Calu3 (cell line): Measurements from ENCODE around the gene CCDC63. TPM values are rescaled to one million over a fixed set of nuclear protein-coding genes. Genes with fewer than 3 reads are reported as not detected.

Experiments used
- BruUV-seq: library from RNA; stranded (reverse); fragments of 400-500 nt; replicated peaks from 2 replicates; lab custom pipeline; 2021; lab: Mats Ljungman, UMichigan
- CTCF ChIA-PET: fragments of 300-600 bp; sonication (Branson Sonifier 250); formaldehyde crosslinking; loops from one replicate; lab custom pipeline; 2022; ENCODE audit warnings: antibody characterized with exemption; lab: Charles Lee
- DNase-seq: peaks from one replicate; pipeline ENCODE4 v3.0.0; 2022
- H3K27ac Mint-ChIP-seq: one replicate; pipeline ENCODE4 v1.8.0; 2022; ENCODE audit warnings: mixed read lengths; ENCODE audit not compliant: unreplicated experiment
- H3K27me3 Mint-ChIP-seq: one replicate; pipeline ENCODE4 v1.8.0; 2022; ENCODE audit warnings: mixed read lengths; ENCODE audit not compliant: unreplicated experiment
- H3K36me3 Mint-ChIP-seq: one replicate; pipeline ENCODE4 v1.8.0; 2022; ENCODE audit warnings: mild to moderate bottlenecking, moderate library complexity, mixed read lengths; ENCODE audit not compliant: insufficient read depth, unreplicated experiment
- H3K4me1 Mint-ChIP-seq: one replicate; pipeline ENCODE4 v1.8.0; 2022; ENCODE audit warnings: mild to moderate bottlenecking, low read depth, mixed read lengths; ENCODE audit not compliant: unreplicated experiment
- H3K4me3 Mint-ChIP-seq: one replicate; pipeline ENCODE4 v1.8.0; 2022; ENCODE audit warnings: mild to moderate bottlenecking, low read depth, moderate library complexity, mixed read lengths; ENCODE audit not compliant: unreplicated experiment
- H3K9me3 Mint-ChIP-seq: one replicate; pipeline ENCODE4 v1.8.0; 2022; ENCODE audit warnings: low read depth, mixed read lengths; ENCODE audit not compliant: unreplicated experiment
- CTCF ChIP-seq: fragments of 200-600 bp; IDR thresholded peaks from one replicate; pipeline ENCODE4 v1.8.0; 2022; ENCODE audit warnings: antibody characterized with exemption; ENCODE audit not compliant: unreplicated experiment
- intact Hi-C: fragments of 100-400 bp; cut with micrococcal nuclease; formaldehyde crosslinking; loops from one replicate; pipeline ENCODE4 v1.10.0; 2022; ENCODE audit not compliant: unreplicated experiment
- total RNA-seq: library from RNA; stranded (reverse); gene quantifications from 2 replicates; pipeline ENCODE4 v1.2.3, GENCODE V29; 2022

Gene CCDC63
- total RNA-seq, 1 experiment from 2014 or later: not detected

- peaks cover 12% of the 10 kb centered on the region for H3K36me3 Mint-ChIP-seq
- H3K4me3 Mint-ChIP-seq: no peak overlapping the region
- no peak for DNase-seq
- H3K27me3 Mint-ChIP-seq: peaks cover 60% of the 10 kb centered on the region
- intact Hi-C loops: loop anchor here (2.0 to 5.0 kb wide), 2 partner anchors 43 to 437 kb away; partner anchors contain the start of genes ARPC3 and CCDC63
- CTCF ChIA-PET: no interaction called here
- H3K27ac Mint-ChIP-seq: no peak overlapping the region
- no peaks in the 10 kb centered on the region for H3K4me1 Mint-ChIP-seq
- no peak for TF ChIP-seq CTCF
- no TSS peak for BruUV-seq
- H3K9me3 Mint-ChIP-seq: no peaks in the 10 kb centered on the region
These were observed 42.6 kb downstream of the CCDC63 start for GRCh38 chr12:110889361-110889760.

GRCh38 chr12:110893956-110894355 is 47.2 kb downstream of the CCDC63 start:
- H3K4me1 Mint-ChIP-seq: no peaks in the 10 kb centered on the region
- no TSS peak for BruUV-seq
- DNase-seq: no peak
- H3K27ac Mint-ChIP-seq: no peak overlapping the region
- CTCF ChIA-PET: interaction anchor here (0.6 to 0.7 kb wide), 2 partner anchors 10 to 295 kb away, joined by 4 to 5 read pairs; no protein-coding TSS in a partner anchor
- H3K4me3 Mint-ChIP-seq: no peak overlapping the region
- H3K27me3 Mint-ChIP-seq: peaks cover 65% of the 10 kb centered on the region
- intact Hi-C loops: loop anchor here (2.0 to 5.0 kb wide), 2 partner anchors 405 to 418 kb away; no protein-coding TSS in a partner anchor
- H3K36me3 Mint-ChIP-seq: peaks cover 5% of the 10 kb centered on the region
- no peak for TF ChIP-seq CTCF
- H3K9me3 Mint-ChIP-seq: no peaks in the 10 kb centered on the region

DNA sequence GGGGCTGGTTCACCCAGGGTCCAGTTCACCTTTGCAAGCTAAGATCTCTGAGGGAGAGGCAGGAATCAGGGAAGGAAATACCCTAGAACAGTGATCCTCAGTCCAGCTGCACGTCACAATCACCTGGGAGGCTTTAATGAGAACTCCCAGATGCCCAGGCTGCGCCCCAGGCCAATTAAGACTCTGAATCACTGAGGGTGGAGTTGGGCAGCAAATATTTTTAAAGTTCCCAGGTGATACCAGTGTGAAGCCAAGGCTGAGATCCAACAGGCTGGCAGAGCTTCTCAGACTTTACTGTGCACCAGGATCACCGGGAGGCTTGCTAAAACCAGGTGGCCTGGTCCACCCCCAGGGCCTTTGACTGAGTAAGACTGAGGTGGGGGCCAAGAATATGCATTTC is 49.8 kb downstream of the CCDC63 start:
- no peak overlapping the region for H3K27ac Mint-ChIP-seq
- H3K4me3 Mint-ChIP-seq: no peak overlapping the region
- BruUV-seq: no TSS peak
- TF ChIP-seq CTCF: no peak
- no peaks in the 10 kb centered on the region for H3K36me3 Mint-ChIP-seq
- H3K4me1 Mint-ChIP-seq: no peaks in the 10 kb centered on the region
- intact Hi-C loops: no loop called here
- DNase-seq: no peak
- H3K27me3 Mint-ChIP-seq: peaks cover 67% of the 10 kb centered on the region
- no peaks in the 10 kb centered on the region for H3K9me3 Mint-ChIP-seq
- CTCF ChIA-PET: no interaction called here

DNA sequence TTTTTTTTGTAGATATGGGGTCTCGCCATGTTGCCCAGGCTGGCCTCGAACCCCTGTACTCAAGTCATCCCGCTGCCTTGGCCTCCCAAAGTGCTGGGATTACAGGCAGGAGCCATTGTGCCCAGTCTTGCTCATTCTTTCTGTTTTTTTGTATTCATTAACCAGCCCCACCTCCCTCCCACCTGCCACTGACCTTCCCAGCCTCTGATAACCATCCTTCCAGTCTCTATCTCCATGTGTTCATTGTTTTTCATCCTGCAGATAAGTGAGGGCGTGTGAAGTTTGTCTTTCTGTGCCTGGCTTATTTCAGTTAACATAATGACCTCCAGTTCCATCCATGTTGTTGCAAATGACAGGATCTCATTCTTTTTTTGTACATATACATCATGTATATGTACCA is 54.6 kb downstream of the CCDC63 start:
- Mint-ChIP-seq H3K4me3 (no peak overlapping the region), H3K4me1 (no peaks in the 10 kb centered on the region), H3K27me3 (peaks cover 60% of the 10 kb centered on the region), H3K9me3 (no peaks in the 10 kb centered on the region), H3K36me3 (no peaks in the 10 kb centered on the region), H3K27ac (no peak overlapping the region)
- DNase-seq: no peak
- intact Hi-C loops: no loop called here
- TF ChIP-seq CTCF: no peak
- CTCF ChIA-PET: no interaction called here
- BruUV-seq: no TSS peak
